Testis (tissue), 5 donors: ENCODE results near the gene GABRD. TPM values are rescaled to one million over a fixed set of nuclear protein-coding genes. Genes with fewer than 3 reads are reported as not detected.
A peak's percentile ranks its signal among the peaks of the same experiment; 100 is the strongest.

Experiments
- DNase-seq: peaks from one replicate; pipeline ENCODE4 v3.0.0-alpha.2; 2019
- H3K27ac ChIP-seq, 2 donors: fragments of 200-600 bp; sonication (generic); one replicate each; pipeline ENCODE4 v1.5.1; 2019
- H3K27me3 ChIP-seq: fragments of 200-600 bp; sonication (generic); one replicate; pipeline ENCODE4 v1.5.1; 2019
- H3K36me3 ChIP-seq: fragments of 200-600 bp; sonication (generic); one replicate; pipeline ENCODE4 v1.5.1; 2017; ENCODE audit warnings: low read depth; ENCODE audit errors: missing control alignments
- H3K4me1 ChIP-seq: fragments of 200-600 bp; sonication (generic); one replicate; pipeline ENCODE4 v1.5.1; 2019
- H3K4me3 ChIP-seq, 2 donors: fragments of 200-600 bp; sonication (generic); one replicate each; pipeline ENCODE4 v1.5.1; 2017 to 2019
- H3K9me3 ChIP-seq: fragments of 200-600 bp; sonication (generic); one replicate; pipeline ENCODE4 v1.5.1; 2017
- POLR2A ChIP-seq: fragments of 450-650 bp; IDR thresholded peaks from one replicate; pipeline ENCODE4 v1.6.1; 2017; ENCODE audit warnings: antibody characterized with exemption, mild to moderate bottlenecking, moderate library complexity
- WGBS, 2 donors: methylation state at CpG; one replicate each; pipeline ENCODE4 v1.1.5; 2018; 5-methylcytosine and 5-hydroxymethylcytosine counted together
- intact Hi-C: fragments of 100-400 bp; cut with DNase I; formaldehyde crosslinking; loops from one replicate; pipeline ENCODE4 v1.15.1; 2023; ENCODE audit warnings: low total_unique reads
- long read RNA-seq, 2 donors: transcript quantifications; one replicate each; lab custom pipeline, GENCODE V29; 2026
- polyA plus RNA-seq: library from polyadenylated mRNA; stranded (reverse); fragments of 350-450 nt; fragmentation: Illumina TruSeq; extraction: RNeasy Lipid Tissue Mini Kit (QIAGEN cat#74804); gene quantifications from one replicate; pipeline ENCODE4 v1.2.3, GENCODE V29; 2014; ENCODE audit warnings: low read depth, low replicate concordance; ENCODE audit not compliant: insufficient read depth
- total RNA-seq, 2 donors: library from RNA; depleted of rRNA; stranded (reverse); fragments of >200 nt; gene quantifications; one replicate each; pipeline ENCODE4 v1.2.3, GENCODE V29; 2016
- TF ChIP-seq, protein P1 (sequence below), 3 experiments: fragments of 450-650 bp in 2 of 3; fragments of 200-600 bp in 1 of 3; sonication (generic) in 1 of 3; IDR thresholded peaks; one replicate each; pipeline ENCODE4 v1.5.1; 2016 to 2019; ENCODE audit warnings: antibody characterized with exemption in 3 of 3, mild to moderate bottlenecking in 2 of 3, moderate library complexity in 1 of 3

GABRD gene, protein sequence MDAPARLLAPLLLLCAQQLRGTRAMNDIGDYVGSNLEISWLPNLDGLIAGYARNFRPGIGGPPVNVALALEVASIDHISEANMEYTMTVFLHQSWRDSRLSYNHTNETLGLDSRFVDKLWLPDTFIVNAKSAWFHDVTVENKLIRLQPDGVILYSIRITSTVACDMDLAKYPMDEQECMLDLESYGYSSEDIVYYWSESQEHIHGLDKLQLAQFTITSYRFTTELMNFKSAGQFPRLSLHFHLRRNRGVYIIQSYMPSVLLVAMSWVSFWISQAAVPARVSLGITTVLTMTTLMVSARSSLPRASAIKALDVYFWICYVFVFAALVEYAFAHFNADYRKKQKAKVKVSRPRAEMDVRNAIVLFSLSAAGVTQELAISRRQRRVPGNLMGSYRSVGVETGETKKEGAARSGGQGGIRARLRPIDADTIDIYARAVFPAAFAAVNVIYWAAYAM
- total RNA-seq: 10 to 100 TPM; 16.9 to 18.1 TPM
- 7.8 TPM for polyA plus RNA-seq
- long read RNA-seq, donor 1, partial matches to known transcripts: 0 of 2 reads
- long read RNA-seq, donor 1, other reads (novel, unspliced or antisense): 0 of 2 reads
- long read RNA-seq, donor 2: 0 reads

DNA sequence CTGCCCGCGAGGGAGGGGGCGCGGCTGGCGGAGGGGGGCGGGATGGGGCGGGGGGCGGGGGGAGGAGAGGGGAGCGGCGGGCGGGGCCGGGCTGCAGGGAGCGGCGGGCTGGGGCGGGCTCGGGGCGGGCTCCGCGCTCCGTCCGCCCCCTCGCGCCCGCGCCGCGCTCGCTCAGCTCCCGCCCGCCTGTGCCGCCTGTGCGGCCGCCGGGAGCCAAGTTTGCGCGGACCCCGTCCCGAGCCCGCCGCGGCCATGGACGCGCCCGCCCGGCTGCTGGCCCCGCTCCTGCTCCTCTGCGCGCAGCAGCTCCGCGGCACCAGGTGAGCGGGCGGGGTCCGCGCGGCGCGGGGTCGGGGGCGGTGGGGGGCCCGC is at the start of gene GABRD:
TSS of gene GABRD (plus strand) at position 174 of the 372 bp plus-strand sequence. CDS start at position 253, 79 bp downstream.
- no peak for TF ChIP-seq POLR2A
- TF ChIP-seq, protein P1, sequence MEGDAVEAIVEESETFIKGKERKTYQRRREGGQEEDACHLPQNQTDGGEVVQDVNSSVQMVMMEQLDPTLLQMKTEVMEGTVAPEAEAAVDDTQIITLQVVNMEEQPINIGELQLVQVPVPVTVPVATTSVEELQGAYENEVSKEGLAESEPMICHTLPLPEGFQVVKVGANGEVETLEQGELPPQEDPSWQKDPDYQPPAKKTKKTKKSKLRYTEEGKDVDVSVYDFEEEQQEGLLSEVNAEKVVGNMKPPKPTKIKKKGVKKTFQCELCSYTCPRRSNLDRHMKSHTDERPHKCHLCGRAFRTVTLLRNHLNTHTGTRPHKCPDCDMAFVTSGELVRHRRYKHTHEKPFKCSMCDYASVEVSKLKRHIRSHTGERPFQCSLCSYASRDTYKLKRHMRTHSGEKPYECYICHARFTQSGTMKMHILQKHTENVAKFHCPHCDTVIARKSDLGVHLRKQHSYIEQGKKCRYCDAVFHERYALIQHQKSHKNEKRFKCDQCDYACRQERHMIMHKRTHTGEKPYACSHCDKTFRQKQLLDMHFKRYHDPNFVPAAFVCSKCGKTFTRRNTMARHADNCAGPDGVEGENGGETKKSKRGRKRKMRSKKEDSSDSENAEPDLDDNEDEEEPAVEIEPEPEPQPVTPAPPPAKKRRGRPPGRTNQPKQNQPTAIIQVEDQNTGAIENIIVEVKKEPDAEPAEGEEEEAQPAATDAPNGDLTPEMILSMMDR (IDR thresholded peaks at IDR 0.05): no peak
- no peak within 1 kb of the TSS for H3K27ac ChIP-seq
- H3K27me3 ChIP-seq: no peaks in the 10 kb centered on the region
- H3K4me1 ChIP-seq: no peaks in the 10 kb centered on the region
- no peaks in the 10 kb centered on the region for H3K9me3 ChIP-seq
- H3K4me3 ChIP-seq: peak within 1 kb of the TSS; percentile 37 to 43
- 1% methylated on average over 19 of the region's 60 CpGs; no CpG with 5 or more reads in 1 of the 2 donors for WGBS, 2 donors
- DNase-seq: no peak
- intact Hi-C loops: no loop called here
- no peaks in the 10 kb centered on the region for H3K36me3 ChIP-seq

DNA sequence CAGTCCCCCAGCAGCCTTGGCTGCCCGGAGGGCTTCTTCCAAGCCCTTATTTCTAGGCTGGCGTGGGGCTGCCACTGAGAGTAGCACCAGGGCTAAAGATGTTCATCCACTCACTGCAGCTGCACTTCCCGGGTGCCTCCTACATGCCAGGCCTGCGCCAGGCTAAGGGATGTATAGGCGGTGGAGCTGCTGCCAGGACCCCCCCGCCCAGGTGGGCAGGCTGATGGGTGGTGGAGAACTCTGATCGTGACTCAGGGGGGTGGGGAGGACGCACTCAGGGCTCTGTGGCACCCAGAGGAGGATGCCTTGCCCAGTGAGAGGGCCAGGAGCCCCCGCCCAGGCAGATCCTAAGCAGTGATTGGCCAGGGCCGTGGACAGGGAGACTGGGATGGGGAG is 49.6 kb upstream of the GABRD start:
- intact Hi-C loops: no loop called here
- Histone ChIP-seq H3K27me3 (no peaks in the 10 kb centered on the region), H3K4me3 (no peak overlapping the region), H3K9me3 (no peaks in the 10 kb centered on the region), H3K4me1 (no peaks in the 10 kb centered on the region), H3K27ac (no peak overlapping the region), H3K36me3 (no peaks in the 10 kb centered on the region)
- no peak for DNase-seq
- WGBS, 2 donors: 84 to 90% methylated on average over 6 to 9 of the region's 10 CpGs
- TF ChIP-seq POLR2A: no peak
- TF ChIP-seq, protein P1 (IDR thresholded peaks at IDR 0.05): no peak

DNA sequence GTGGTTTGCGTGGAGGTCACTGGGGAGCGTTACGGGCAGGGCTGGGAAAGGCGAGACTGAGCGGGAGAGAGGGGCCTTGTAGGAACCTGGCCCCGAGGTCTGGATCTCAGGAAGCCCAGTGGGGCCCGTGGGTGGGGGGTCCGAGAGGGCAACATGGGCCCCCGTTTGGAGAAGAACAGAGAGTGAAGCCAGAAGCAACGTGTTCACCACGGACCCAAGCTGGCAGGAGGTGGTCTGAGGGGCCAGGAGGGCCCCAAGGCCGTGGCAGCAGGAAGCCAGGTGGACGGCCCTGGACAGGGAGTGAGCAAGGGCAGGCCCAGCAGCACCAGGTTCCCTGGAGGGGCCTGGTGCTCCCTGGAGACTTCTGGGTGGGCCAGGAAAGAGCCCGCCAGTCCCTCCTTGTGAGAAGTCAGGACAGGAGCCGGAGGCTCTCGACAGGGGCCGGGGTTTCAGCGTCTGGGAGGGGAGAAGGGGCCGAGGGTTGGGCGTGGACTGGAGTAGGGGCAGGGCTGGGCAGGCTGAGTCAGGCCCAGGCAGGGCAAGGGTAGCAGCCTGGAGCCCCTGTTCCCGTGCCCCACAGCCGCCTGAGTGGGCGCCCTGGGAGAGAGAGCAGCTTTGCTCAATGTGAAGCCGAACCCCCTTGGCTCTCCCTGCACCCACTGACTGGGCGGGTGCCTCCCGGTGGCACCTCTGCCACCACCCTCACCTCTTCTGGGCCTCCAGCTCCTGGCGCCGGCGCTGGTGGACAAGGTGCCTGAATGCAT is 49.0 kb upstream of the GABRD start:
- Histone ChIP-seq H3K4me1 (no peaks in the 10 kb centered on the region), H3K27me3 (no peaks in the 10 kb centered on the region), H3K9me3 (no peaks in the 10 kb centered on the region), H3K4me3 (no peak overlapping the region), H3K36me3 (no peaks in the 10 kb centered on the region), H3K27ac (no peak overlapping the region)
- WGBS, 2 donors: 64 to 78% methylated on average over 20 to 29 of the region's 29 CpGs
- intact Hi-C loops: no loop called here
- DNase-seq: no peak
- no peak for TF ChIP-seq POLR2A
- TF ChIP-seq, protein P1 (IDR thresholded peaks at IDR 0.05): no peak

DNA sequence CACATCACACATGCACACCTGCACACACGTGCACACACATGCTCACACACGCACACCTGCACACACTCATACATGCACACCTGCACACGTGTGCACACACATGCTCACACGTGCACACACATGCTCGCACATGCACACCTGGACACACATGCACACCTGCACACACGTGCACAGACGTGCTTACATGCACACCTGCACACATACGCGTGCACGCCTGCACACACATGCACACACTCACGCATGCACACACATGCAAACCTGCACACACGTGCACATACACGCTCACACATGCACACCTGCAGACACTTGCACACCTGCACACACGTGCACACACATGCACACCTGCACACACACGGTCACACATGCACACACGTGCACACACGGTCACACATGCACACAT is 48.1 kb upstream of the GABRD start:
- DNase-seq: no peak
- no peak for TF ChIP-seq POLR2A
- TF ChIP-seq, protein P1 (IDR thresholded peaks at IDR 0.05): no peak
- WGBS, 2 donors: 55 to 79% methylated on average over 15 to 17 of the region's 17 CpGs
- Histone ChIP-seq H3K27ac (no peak overlapping the region), H3K4me1 (no peaks in the 10 kb centered on the region), H3K4me3 (no peak overlapping the region), H3K36me3 (no peaks in the 10 kb centered on the region), H3K9me3 (no peaks in the 10 kb centered on the region), H3K27me3 (no peaks in the 10 kb centered on the region)
- intact Hi-C loops: no loop called here
